Gastrocnemius medialis (tissue), 4 donors: ENCODE results near the gene VIPR2. TPM values are rescaled to one million over a fixed set of nuclear protein-coding genes. Genes with fewer than 3 reads are reported as not detected.

ENCODE experiments used
- ATAC-seq, 2 donors: fragments of 150-250 bp; one replicate each; pipeline ENCODE4 v1.9.1; 2016
- DNase-seq, 2 donors: peaks; one replicate each; pipeline ENCODE4 v3.0.0-alpha.2; 2019
- H3K27ac ChIP-seq, 4 donors: fragments of 200-600 bp; sonication (generic); 1 replicate in 1 of 4; 2 replicates in 3 of 4; pipeline ENCODE4 v1.5.1; 2016 to 2018; ENCODE audit warnings: mild to moderate bottlenecking in 2 of 4, moderate library complexity in 1 of 4
- H3K27me3 ChIP-seq, 3 donors: fragments of 200-600 bp; sonication (generic) in 2 of 3; 1 replicate in 1 of 3; 2 replicates in 2 of 3; pipeline versions ENCODE4 v1.5.1 to v1.6.0; 2016 to 2019; ENCODE audit warnings: mild to moderate bottlenecking in 1 of 3, moderate library complexity in 1 of 3
- H3K36me3 ChIP-seq, 2 donors: fragments of 200-600 bp; sonication (generic) in 1 of 2; one replicate each; pipeline ENCODE4 v1.5.1; 2017 to 2018
- H3K4me1 ChIP-seq, 2 donors: fragments of 200-600 bp; sonication (generic) in 1 of 2; one replicate each; pipeline ENCODE4 v1.5.1; 2016 to 2017; ENCODE audit warnings: mild to moderate bottlenecking in 2 of 2
- H3K4me3 ChIP-seq, 4 donors: fragments of 200-600 bp; sonication (generic) in 3 of 4; 1 replicate in 1 of 4; 2 replicates in 3 of 4; pipeline ENCODE4 v1.5.1; 2016 to 2019; ENCODE audit warnings: mild to moderate bottlenecking in 2 of 4
- H3K9me3 ChIP-seq, 3 donors: fragments of 200-600 bp; sonication (generic) in 2 of 3; 1 replicate in 1 of 3; 2 replicates in 2 of 3; pipeline ENCODE4 v1.5.1; 2016 to 2019
- CTCF ChIP-seq, 5 experiments: fragments of 450-650 bp in 3 of 5; fragments of 200-600 bp in 2 of 5; sonication (generic) in 2 of 5; IDR thresholded peaks in 4 of 5; conservative IDR thresholded peaks in 1 of 5; 1 replicate in 4 of 5; 2 replicates in 1 of 5; pipeline ENCODE4 v1.5.1; 2016 to 2019; ENCODE audit warnings: antibody characterized with exemption in 5 of 5, mild to moderate bottlenecking in 3 of 5, moderate library complexity in 3 of 5
- POLR2A ChIP-seq, 2 donors: fragments of 450-650 bp; IDR thresholded peaks; one replicate each; pipeline ENCODE4 v1.6.1; 2017; ENCODE audit warnings: antibody characterized with exemption in 2 of 2, mild to moderate bottlenecking in 2 of 2, moderate library complexity in 2 of 2
- in situ Hi-C, 4 donors: fragments of 200-750 bp; cut with MboI; loops; one replicate each; pipeline versions ENCODE4 v1.15.0 to v1.8.0; 2017; ENCODE audit warnings: low sequenced_read_pairs in 4 of 4
- intact Hi-C: fragments of 100-400 bp; cut with DNase I; formaldehyde crosslinking; loops from one replicate; pipeline ENCODE4 v1.15.1; 2023; ENCODE audit warnings: low total_unique reads
- total RNA-seq, 4 donors: library from RNA; depleted of rRNA; stranded (reverse); fragments of >200 nt; gene quantifications; one replicate each; pipeline versions ENCODE4 v1.1.0 to v1.2.3, GENCODE V29; 2016

Gene VIPR2
- total RNA-seq, 4 donors from 2014 or later: 0.39 to 2.2 (median 0.80) TPM

- in situ Hi-C loops (no loop called here), intact Hi-C loops (no loop called here)
- H3K27me3 ChIP-seq: no peaks in the 10 kb centered on the region
Measured at GRCh38 chr7:159056737-159057136, 87.9 kb downstream of the VIPR2 start.

GRCh38 chr7:159051916-159052315 lies 92.8 kb downstream of the VIPR2 start:
- no peaks in the 10 kb centered on the region for H3K36me3 ChIP-seq
- H3K9me3 ChIP-seq: no peaks in the 10 kb centered on the region
- in situ Hi-C loops: no loop called here
- no peaks in the 10 kb centered on the region for H3K4me1 ChIP-seq
- DNase-seq (no peak), ATAC-seq (no peak)
- intact Hi-C loops: no loop called here
- TF ChIP-seq CTCF (IDR thresholded peaks at IDR 0.05 in 4 of 5, conservative IDR thresholded peaks at IDR 0.05 in 1 of 5) (no peak), POLR2A (IDR thresholded peaks at IDR 0.05) (no peak)
- no peaks in the 10 kb centered on the region for H3K27me3 ChIP-seq
- no peak overlapping the region for H3K27ac ChIP-seq
- no peak overlapping the region for H3K4me3 ChIP-seq

More at GRCh38 chr7:159056737-159057136, 87.9 kb downstream of the VIPR2 start:
- Histone ChIP-seq H3K36me3 (no peaks in the 10 kb centered on the region), H3K27ac (no peak overlapping the region), H3K4me1 (no peaks in the 10 kb centered on the region), H3K9me3 (no peaks in the 10 kb centered on the region), H3K4me3 (no peak overlapping the region)
- DNase-seq (no peak), ATAC-seq (no peak)
- TF ChIP-seq POLR2A (IDR thresholded peaks at IDR 0.05): no peak
- TF ChIP-seq CTCF (IDR thresholded peaks at IDR 0.05 in 4 of 5, conservative IDR thresholded peaks at IDR 0.05 in 1 of 5): no peak

GRCh38 chr7:159050704-159051103 lies 94.0 kb downstream of the VIPR2 start:
- no peaks in the 10 kb centered on the region for H3K9me3 ChIP-seq
- intact Hi-C loops (no loop called here), in situ Hi-C loops (no loop called here)
- H3K36me3 ChIP-seq: no peaks in the 10 kb centered on the region
- H3K4me1 ChIP-seq: no peaks in the 10 kb centered on the region
- TF ChIP-seq CTCF (IDR thresholded peaks at IDR 0.05 in 4 of 5, conservative IDR thresholded peaks at IDR 0.05 in 1 of 5) (no peak), POLR2A (IDR thresholded peaks at IDR 0.05) (no peak)
- ATAC-seq (no peak), DNase-seq (no peak)
- H3K27me3 ChIP-seq: no peaks in the 10 kb centered on the region
- H3K27ac ChIP-seq: no peak overlapping the region
- H3K4me3 ChIP-seq: no peak overlapping the region

GRCh38 chr7:159049266-159050025 lies 95.2 kb downstream of the VIPR2 start:
- no peaks in the 10 kb centered on the region for H3K36me3 ChIP-seq
- H3K9me3 ChIP-seq: no peaks in the 10 kb centered on the region
- in situ Hi-C loops: no loop called here

More at GRCh38 chr7:159049266-159050025, 95.2 kb downstream of the VIPR2 start:
- ATAC-seq (no peak), DNase-seq (no peak)
- H3K4me3 ChIP-seq: no peak overlapping the region
- H3K27ac ChIP-seq: no peak overlapping the region
- H3K4me1 ChIP-seq: no peaks in the 10 kb centered on the region
- TF ChIP-seq POLR2A (IDR thresholded peaks at IDR 0.05): no peak
- no peak for TF ChIP-seq CTCF (IDR thresholded peaks at IDR 0.05 in 4 of 5, conservative IDR thresholded peaks at IDR 0.05 in 1 of 5)
- no peaks in the 10 kb centered on the region for H3K27me3 ChIP-seq
- intact Hi-C loops: no loop called here
